ENCODE data around the gene TRERF1. TPM values are rescaled to one million over a fixed set of nuclear protein-coding genes. Genes with fewer than 3 reads are reported as not detected.

Gene TRERF1
- total and polyA plus RNA-seq, 2 of the 4 experiments (the other 2 are of a cell fraction): 6.3 to 9.9 TPM

GRCh38 chr6:42352856-42353564 is 98.7 kb downstream of the TRERF1 start:
- ATAC-seq (ENCODE audit: low read depth): peak; percentile 62

More at GRCh38 chr6:42352856-42353564, 98.7 kb downstream of the TRERF1 start:
- no TSS peak for BruUV-seq (replicated peaks)
- no peak overlapping the region for H3K4me3 ChIP-seq (ENCODE audit: insufficient read depth, low read depth, low read length)
- H3K27me3 ChIP-seq (ENCODE audit: control insufficient read depth, insufficient read depth, low read length): no peaks in the 10 kb centered on the region
- no peaks in the 10 kb centered on the region; the same call in 1 of the 2 replicates for H4K20me1 ChIP-seq (ENCODE audit: insufficient read depth, low read length)
- H2AFZ ChIP-seq (replicated peaks; ENCODE audit: low read length, poor library complexity): no peak overlapping the region
- H3K14ac ChIP-seq (replicated peaks; ENCODE audit: low read depth, low read length): no peak overlapping the region
- H2AK5ac ChIP-seq (ENCODE audit: low read depth, low read length): peak overlapping the region; percentile 76; the same call in 1 of the 2 replicates
- no peak overlapping the region for H3K56ac ChIP-seq (ENCODE audit: extremely low read depth, insufficient read depth, low read length)
- H3K9me3 ChIP-seq (ENCODE audit: control insufficient read depth, insufficient read depth, low read length): no peaks in the 10 kb centered on the region
- no peak overlapping the region for H4K91ac ChIP-seq (ENCODE audit: insufficient read depth, low read depth, low read length)
- dilution Hi-C loops (cut with HindIII; ENCODE audit: low sequenced_read_pairs, unreplicated experiment) (no loop called here), in situ Hi-C loops (cut with MboI; ENCODE audit: low sequenced_read_pairs) (no loop called here), intact Hi-C loops (cut with micrococcal nuclease) (loop anchor here (10.0 kb wide), 1 partner anchor 92 kb away; no protein-coding TSS in a partner anchor)
- ChIA-PET CTCF (no interaction called here), POLR2A (ENCODE audit: unreplicated experiment) (interaction anchor here (0.7 kb wide), 1 partner anchor 89 kb away, joined by 4 read pairs; no protein-coding TSS in a partner anchor)
- H3K9me1 ChIP-seq (ENCODE audit: insufficient read depth, low read length): peaks cover 18% of the 10 kb centered on the region
- H3K18ac ChIP-seq (ENCODE audit: low read depth, low read length): peak overlapping the region; percentile 23; the same call in 1 of the 2 replicates
- peaks cover 12% of the 10 kb centered on the region for H3K4me1 ChIP-seq (ENCODE audit: control insufficient read depth, insufficient read depth, low read length)
- TF ChIP-seq MXI1 (IDR thresholded peaks at IDR 0.05; ENCODE audit: borderline replicate concordance, low read depth, low read length) (no peak), SMC3 (IDR thresholded peaks at IDR 0.05; ENCODE audit: low read depth, low read length) (no peak), RCOR1 (IDR thresholded peaks at IDR 0.05; ENCODE audit: insufficient replicate concordance, low read length) (peak; percentile 80), CEBPB (IDR thresholded peaks at IDR 0.05; ENCODE audit: low read depth, low read length) (no peak), CHD1 (IDR thresholded peaks at IDR 0.05; ENCODE audit: low read depth, low read length) (no peak), MAFK (IDR thresholded peaks at IDR 0.05; ENCODE audit: low read depth, low read length) (peak; percentile 67), FOS (IDR thresholded peaks at IDR 0.05; ENCODE audit: low read depth, low read length) (peak; percentile 16; the same call in 1 of the 2 replicates), BHLHE40 (IDR thresholded peaks at IDR 0.05; ENCODE audit: low read depth, low read length) (no peak)
- TF ChIP-seq, protein P1, sequence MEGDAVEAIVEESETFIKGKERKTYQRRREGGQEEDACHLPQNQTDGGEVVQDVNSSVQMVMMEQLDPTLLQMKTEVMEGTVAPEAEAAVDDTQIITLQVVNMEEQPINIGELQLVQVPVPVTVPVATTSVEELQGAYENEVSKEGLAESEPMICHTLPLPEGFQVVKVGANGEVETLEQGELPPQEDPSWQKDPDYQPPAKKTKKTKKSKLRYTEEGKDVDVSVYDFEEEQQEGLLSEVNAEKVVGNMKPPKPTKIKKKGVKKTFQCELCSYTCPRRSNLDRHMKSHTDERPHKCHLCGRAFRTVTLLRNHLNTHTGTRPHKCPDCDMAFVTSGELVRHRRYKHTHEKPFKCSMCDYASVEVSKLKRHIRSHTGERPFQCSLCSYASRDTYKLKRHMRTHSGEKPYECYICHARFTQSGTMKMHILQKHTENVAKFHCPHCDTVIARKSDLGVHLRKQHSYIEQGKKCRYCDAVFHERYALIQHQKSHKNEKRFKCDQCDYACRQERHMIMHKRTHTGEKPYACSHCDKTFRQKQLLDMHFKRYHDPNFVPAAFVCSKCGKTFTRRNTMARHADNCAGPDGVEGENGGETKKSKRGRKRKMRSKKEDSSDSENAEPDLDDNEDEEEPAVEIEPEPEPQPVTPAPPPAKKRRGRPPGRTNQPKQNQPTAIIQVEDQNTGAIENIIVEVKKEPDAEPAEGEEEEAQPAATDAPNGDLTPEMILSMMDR (conservative IDR thresholded peaks at IDR 0.05; ENCODE audit: low read depth, low read length): no peak
- no peak overlapping the region for H4K5ac ChIP-seq (ENCODE audit: low read depth, low read length)
- no peak overlapping the region for H2BK15ac ChIP-seq (ENCODE audit: low read depth, low read length)
- H2BK120ac ChIP-seq (ENCODE audit: low read depth, low read length): peak overlapping the region; percentile 14; the same call in 1 of the 2 replicates
- peak overlapping the region in 1 of 2 experiments; percentile 27; a peak in 1 of 4 replicates for H4K8ac ChIP-seq (ENCODE audit: low read depth in 2 of 2, low read length in 2 of 2)
- peak; percentile 90 for DNase-seq
- no peak overlapping the region for H3K4me2 ChIP-seq (ENCODE audit: low read depth, low read length)
- peaks cover 38 to 77% of the 10 kb centered on the region in 2 experiments for H3K79me1 ChIP-seq (ENCODE audit: low read depth in 1 of 2, low read length in 2 of 2)
- H2AK9ac ChIP-seq (replicated peaks; ENCODE audit: low read depth, low read length, poor library complexity): no peak overlapping the region
- no peak overlapping the region for H3K23ac ChIP-seq (ENCODE audit: low read depth, low read length)
- no peak overlapping the region for H3K27ac ChIP-seq (ENCODE audit: insufficient read depth, low read length)
- no peak overlapping the region for H2BK5ac ChIP-seq (ENCODE audit: low read depth, low read length, poor library complexity, severe bottlenecking)
- peaks cover 2% of the 10 kb centered on the region for H3K36me3 ChIP-seq (ENCODE audit: control insufficient read depth, insufficient read depth, low read length)
- no peak overlapping the region; the same call in 1 of the 2 replicates for H2BK20ac ChIP-seq (ENCODE audit: low read depth, low read length)
- peak overlapping the region; percentile 47; the same call in 1 of the 2 replicates for H3K4ac ChIP-seq (ENCODE audit: low read depth, low read length)
- no peak overlapping the region for H3K9ac ChIP-seq (ENCODE audit: low read depth, low read length)
- WGBS, 2 experiments (ENCODE audit: extremely low coverage in 2 of 2, insufficient read length in 1 of 2): 100% methylated on average over 3 of the region's 12 CpGs; no CpG with 5 or more reads in 1 of the 2 experiments

Data from IMR-90 (cell line).